Left lung (tissue), 10 donors: ENCODE measurements around the gene JAKMIP1. TPM values are rescaled to one million over a fixed set of nuclear protein-coding genes. Genes with fewer than 3 reads are reported as not detected.
A peak's percentile ranks its signal among the peaks of the same experiment; 100 is the strongest.

Source experiments
- ATAC-seq: fragments of 200-7000 bp; cut with Tn5 transposase; one replicate; pipeline ENCODE4 v1.9.1; 2020; ENCODE audit warnings: moderate library complexity
- DNase-seq, 4 donors: peaks; one replicate each; pipeline ENCODE4 v3.0.0-alpha.2; 2013 to 2020
- H3K27ac ChIP-seq, 2 donors: fragments of 200-600 bp; sonication (generic) in 1 of 2; one replicate each; pipeline versions ENCODE4 v1.5.0 to v1.8.0; 2020 to 2021
- H3K27me3 ChIP-seq, 2 donors: fragments of 200-600 bp; sonication (generic) in 1 of 2; one replicate each; pipeline versions ENCODE4 v1.5.0 to v1.8.0; 2020 to 2021
- H3K36me3 ChIP-seq, 2 donors: fragments of 200-600 bp; sonication (generic) in 1 of 2; one replicate each; pipeline versions ENCODE4 v1.5.0 to v1.8.0; 2020 to 2021
- H3K4me1 ChIP-seq, 2 donors: fragments of 200-600 bp; one replicate each; pipeline ENCODE4 v1.8.0; 2021
- H3K4me3 ChIP-seq, 2 donors: fragments of 200-600 bp; sonication (generic) in 1 of 2; one replicate each; pipeline versions ENCODE4 v1.5.0 to v1.8.0; 2020 to 2021; ENCODE audit warnings: mild to moderate bottlenecking in 1 of 2
- H3K9me3 ChIP-seq, 2 donors: fragments of 200-600 bp; sonication (generic) in 1 of 2; one replicate each; pipeline versions ENCODE4 v1.5.0 to v1.8.0; 2020 to 2021
- intact Hi-C, 2 donors: fragments of 100-400 bp; cut with DNase I; formaldehyde crosslinking; loops; one replicate each; pipeline versions ENCODE4 v1.11.2 to v1.14.2; 2022
- polyA plus RNA-seq, 6 donors: library from polyadenylated mRNA; unstranded; fragments of 120-200 nt; gene quantifications; one replicate each; pipeline ENCODE4 v1.2.1, GENCODE V29; 2013; ENCODE audit not compliant: insufficient read length in 6 of 6
- total RNA-seq, 2 donors: library from RNA; stranded (reverse); fragmentation: NEBNext Ultra II Directional; extraction: Animal tissue kit (Norgen Biotek cat#: 25700); gene quantifications; one replicate each; pipeline ENCODE4 v1.2.1, GENCODE V29; 2021
- TF ChIP-seq, protein P1 (sequence below), 2 donors: fragments of 200-600 bp; sonication (generic) in 1 of 2; IDR thresholded peaks; one replicate each; pipeline versions ENCODE4 v1.5.0 to v1.8.0; 2021; ENCODE audit warnings: antibody characterized with exemption in 2 of 2
- donor health status: DM: no; HTN: yes; CAD: no.
- donor health status: DM: no; HTN: no; CAD: no.

Gene JAKMIP1
- total and polyA plus RNA-seq, 8 donors = 0.13 to 0.79 (median 0.21) TPM; not detected in 1

DNA sequence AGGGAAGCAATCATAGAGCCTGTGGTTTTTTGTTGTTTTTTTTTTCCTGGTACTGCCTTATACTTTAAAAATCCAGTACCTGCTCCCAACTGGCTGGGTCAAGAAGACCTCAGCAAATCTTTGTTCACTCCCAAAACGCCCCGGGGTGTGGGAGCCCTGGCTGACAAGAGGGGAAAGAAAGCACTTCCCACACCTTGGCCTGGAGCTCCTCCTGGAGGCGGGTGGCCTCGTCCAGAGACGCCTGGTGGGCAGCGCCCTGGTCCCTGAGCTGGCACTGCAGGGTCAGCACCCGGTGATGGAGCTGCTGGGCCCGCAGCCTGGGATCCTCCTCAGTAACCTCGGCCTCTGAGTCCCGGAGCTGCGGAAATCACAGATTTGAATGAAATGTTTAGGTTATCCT is 220.4 kb downstream of the JAKMIP1 start:
- TF ChIP-seq, protein P1, sequence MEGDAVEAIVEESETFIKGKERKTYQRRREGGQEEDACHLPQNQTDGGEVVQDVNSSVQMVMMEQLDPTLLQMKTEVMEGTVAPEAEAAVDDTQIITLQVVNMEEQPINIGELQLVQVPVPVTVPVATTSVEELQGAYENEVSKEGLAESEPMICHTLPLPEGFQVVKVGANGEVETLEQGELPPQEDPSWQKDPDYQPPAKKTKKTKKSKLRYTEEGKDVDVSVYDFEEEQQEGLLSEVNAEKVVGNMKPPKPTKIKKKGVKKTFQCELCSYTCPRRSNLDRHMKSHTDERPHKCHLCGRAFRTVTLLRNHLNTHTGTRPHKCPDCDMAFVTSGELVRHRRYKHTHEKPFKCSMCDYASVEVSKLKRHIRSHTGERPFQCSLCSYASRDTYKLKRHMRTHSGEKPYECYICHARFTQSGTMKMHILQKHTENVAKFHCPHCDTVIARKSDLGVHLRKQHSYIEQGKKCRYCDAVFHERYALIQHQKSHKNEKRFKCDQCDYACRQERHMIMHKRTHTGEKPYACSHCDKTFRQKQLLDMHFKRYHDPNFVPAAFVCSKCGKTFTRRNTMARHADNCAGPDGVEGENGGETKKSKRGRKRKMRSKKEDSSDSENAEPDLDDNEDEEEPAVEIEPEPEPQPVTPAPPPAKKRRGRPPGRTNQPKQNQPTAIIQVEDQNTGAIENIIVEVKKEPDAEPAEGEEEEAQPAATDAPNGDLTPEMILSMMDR (IDR thresholded peaks at IDR 0.05) = peak in 1 of 2 donors; percentile 36
- Histone ChIP-seq H3K4me3 (no peak overlapping the region), H3K27ac (no peak overlapping the region), H3K4me1 (no peaks in the 10 kb centered on the region), H3K36me3 (no peaks in the 10 kb centered on the region), H3K9me3 (peaks cover 0 to 13% of the 10 kb centered on the region in 2 donors), H3K27me3 (peaks cover 0 to 36% of the 10 kb centered on the region in 2 donors)
- DNase-seq (peak in 1 of 4 donors; percentile 21), ATAC-seq (peak; percentile 29)
- intact Hi-C loops = loop anchor here in 1 of 2 donors (10.0 kb wide), 1 partner anchor 155 kb away; no protein-coding TSS in a partner anchor

DNA sequence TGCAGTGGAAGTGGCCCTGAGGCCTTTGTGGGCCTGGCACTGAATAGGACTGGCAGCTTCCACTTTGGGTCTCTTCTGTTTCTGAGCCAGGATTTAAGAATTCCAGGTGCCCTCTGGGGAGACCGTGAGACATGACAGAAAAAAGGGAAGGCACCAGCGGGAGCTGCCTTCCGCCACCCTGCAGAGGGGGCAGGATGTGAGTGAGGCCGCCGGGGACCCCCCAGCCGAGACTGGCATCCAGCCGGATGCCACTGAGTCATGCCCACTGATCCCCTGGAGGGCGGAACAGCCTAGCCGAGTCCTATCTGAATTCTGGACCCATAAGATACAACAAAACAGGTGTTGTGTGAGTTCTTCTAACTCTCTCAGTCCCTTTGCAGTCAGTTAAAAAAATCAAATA is 223.4 kb downstream of the JAKMIP1 start:
- Histone ChIP-seq H3K27me3 (peaks cover 0 to 46% of the 10 kb centered on the region in 2 donors), H3K36me3 (no peaks in the 10 kb centered on the region), H3K4me1 (no peaks in the 10 kb centered on the region), H3K4me3 (no peak overlapping the region), H3K9me3 (no peaks in the 10 kb centered on the region), H3K27ac (no peak overlapping the region)
- DNase-seq (peak in 1 of 4 donors; percentile 21), ATAC-seq (no peak)
- intact Hi-C loops = no loop called here
- TF ChIP-seq, protein P1 (IDR thresholded peaks at IDR 0.05) = no peak

DNA sequence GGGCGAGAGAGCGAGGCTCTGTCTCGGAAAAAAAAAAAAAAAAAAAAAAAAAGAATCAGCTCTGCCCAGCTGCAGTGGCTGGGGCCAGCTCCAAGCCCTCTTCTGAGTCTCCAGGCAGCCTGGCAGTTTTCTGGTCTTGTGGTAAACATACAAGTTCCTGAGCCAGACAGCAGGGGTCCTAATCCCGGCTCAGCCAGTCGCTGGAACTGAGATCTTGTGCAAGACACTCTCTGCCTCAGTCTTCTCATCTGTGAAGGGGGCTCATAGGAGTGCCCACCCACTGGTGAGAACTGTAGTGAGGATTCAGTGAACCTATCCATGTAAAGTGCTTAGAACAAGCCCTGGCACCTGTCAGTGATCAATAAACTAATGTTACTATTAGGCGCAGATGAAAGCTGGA is 223.9 kb downstream of the JAKMIP1 start:
- DNase-seq (peak in 1 of 4 donors; percentile 11), ATAC-seq (no peak)
- intact Hi-C loops = no loop called here
- no peaks in the 10 kb centered on the region for H3K36me3 ChIP-seq
- no peaks in the 10 kb centered on the region for H3K9me3 ChIP-seq
- no peak overlapping the region for H3K4me3 ChIP-seq
- H3K4me1 ChIP-seq = no peaks in the 10 kb centered on the region
- peaks cover 0 to 41% of the 10 kb centered on the region in 2 donors for H3K27me3 ChIP-seq
- no peak overlapping the region for H3K27ac ChIP-seq
- TF ChIP-seq, protein P1 (IDR thresholded peaks at IDR 0.05) = no peak

Other genes starting within 250 kb of the JAKMIP1 start
- gene C4orf50, start 182.1 kb downstream of the JAKMIP1 start, total RNA-seq = under 1 TPM; 0.03 to 0.10 TPM
- under 1 TPM in 5 of 6 donors, not detected in 1; 0.01 TPM for gene C4orf50, start 182.1 kb downstream of the JAKMIP1 start, polyA plus RNA-seq
- 100 to 1,000 TPM in 1 of 2 donors, 10 to 100 TPM in 1; 40.1 to 103 TPM for gene WFS1, start 69.3 kb upstream of the JAKMIP1 start, total RNA-seq
- gene WFS1, start 69.3 kb upstream of the JAKMIP1 start, polyA plus RNA-seq = 10 to 100 TPM; 33.8 to 40.9 (median 37.9) TPM